Embryonic facial prominence (tissue), 1 donor: Measurements from ENCODE around the gene FAM193B.

Experiments
- DNase-seq: peaks from one replicate; pipeline ENCODE4 v3.0.0-alpha.2; 2016; ENCODE audit errors: extremely low spot score

The FAM193B gene

DNA sequence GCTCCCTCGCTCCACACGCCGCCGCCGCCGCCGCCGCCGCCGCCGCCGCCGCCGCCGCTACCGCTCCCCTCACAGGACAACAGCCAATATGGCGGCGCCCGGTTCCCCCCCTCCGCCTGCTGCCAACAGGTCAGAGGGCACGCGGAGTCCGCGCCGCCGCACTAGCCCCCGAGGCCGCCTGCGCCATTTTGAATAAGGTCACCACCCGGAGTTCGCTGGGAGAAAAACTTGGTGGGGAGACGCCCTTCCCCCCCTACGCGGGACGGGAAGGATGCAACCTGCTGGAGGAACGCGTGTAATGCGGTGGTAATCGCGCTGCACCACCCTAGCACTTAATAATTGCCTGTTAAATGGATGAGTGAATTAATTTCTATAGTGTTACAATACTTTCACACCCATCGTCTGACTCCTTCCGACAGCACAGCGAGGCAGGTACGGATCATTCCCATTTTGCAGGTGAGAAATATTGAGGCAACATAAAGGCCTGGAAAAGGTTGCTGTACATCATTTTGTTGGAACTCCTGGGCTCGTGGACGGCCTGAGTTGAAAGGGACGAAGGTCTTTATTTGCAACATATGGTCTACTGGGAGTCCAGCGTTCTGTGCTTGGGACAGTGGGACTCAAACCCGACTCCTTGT is at the start of gene FAM193B:
Gene FAM193B, minus strand, starts transcription at position 90 of the 638 bp plus-strand sequence. CDS start 105 bp downstream, outside the sequence.
- DNase-seq = peak; percentile 71

DNA sequence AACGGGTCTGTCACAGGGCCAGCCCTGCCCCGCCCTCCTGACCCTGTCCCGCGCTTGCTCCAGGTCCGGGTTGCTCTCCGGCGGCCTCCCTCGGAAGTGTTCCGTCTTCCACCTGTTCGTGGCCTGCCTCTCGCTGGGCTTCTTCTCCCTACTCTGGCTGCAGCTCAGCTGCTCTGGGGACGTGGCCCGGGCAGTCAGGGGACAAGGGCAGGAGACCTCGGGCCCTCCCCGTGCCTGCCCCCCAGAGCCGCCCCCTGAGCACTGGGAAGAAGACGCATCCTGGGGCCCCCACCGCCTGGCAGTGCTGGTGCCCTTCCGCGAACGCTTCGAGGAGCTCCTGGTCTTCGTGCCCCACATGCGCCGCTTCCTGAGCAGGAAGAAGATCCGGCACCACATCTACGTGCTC is 49.8 kb upstream of the FAM193B start:
- no peak for DNase-seq

DNA sequence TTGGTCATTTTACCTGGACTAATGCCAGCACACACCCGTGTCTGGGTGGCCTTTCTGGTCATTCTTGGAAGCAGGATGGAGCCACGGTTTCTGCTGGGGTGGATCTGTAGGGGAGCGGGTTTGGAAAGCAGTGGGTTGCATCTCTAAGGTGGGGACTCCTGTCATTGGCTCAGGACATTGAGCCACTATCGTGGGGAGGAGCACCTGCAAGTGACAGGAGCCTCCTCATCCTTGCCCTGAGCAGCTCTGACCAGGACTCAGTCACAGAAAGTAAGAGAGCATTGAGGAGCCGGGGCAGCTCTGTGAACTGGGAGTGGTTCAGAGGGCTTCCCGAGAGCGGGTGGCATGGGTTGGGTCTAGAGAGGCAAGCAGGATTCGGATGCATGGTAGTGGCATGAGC is 49.3 kb upstream of the FAM193B start:
- no peak for DNase-seq

DNA sequence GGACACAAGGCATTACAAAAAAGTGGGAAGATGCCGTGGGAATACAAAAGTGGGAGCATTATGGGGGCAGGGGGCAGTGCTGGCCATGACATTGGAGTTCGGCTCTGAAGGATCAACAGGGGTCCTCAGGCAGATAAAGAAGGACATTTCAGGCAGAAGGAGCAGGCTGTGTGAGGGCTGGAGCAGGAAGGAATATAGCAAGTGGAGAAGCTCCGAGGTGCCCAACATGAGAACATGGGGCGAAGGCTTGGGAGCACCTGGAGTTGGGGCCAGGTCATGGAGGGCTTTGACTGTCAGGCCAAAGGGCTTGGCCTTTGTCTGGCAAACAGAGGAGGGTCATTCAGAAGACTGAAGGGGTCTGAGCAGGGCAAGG is 48.1 kb upstream of the FAM193B start:
- DNase-seq = no peak

DNA sequence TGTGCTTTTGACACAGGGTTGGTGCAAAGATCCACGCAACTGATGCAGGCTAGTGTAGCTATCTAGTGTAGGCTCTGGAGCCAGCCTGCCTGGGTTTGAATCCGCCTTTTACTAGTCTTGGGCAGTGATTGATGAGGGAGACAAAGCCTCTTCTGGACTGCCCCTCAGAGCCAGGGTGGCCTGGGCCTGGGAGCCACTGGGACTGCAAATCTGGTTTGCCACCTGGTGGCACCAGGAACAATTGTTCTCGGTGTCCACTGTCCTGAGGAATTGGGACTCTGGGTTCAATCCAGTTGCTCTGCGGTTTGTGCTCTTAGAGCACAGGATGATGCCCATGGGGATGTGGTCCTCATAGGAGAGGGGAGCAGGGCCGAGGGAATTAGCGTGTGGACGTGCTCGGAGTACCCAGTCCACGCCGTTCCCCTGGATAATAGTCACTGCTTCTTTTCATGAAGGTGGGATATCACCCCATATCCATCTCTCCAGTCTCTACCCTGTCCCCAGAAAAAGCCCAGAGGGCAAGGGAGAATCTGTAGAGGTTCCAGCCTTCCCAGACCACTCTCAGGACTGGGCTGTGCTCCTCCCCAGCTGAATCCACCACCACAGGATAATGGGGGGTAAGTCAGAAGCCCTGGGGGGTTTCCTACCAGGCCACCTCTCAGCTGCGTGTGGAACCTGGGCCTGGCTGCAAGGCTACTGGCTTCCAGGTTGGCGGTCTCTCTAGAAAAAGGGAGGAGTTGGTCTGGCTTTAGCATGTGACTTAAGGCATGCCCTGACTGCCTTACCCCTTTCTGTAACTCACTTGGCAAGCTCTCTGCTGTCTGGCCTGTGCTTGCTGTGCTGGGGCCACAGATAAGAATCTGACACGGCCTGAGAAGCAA is 47.5 kb upstream of the FAM193B start:
- no peak for DNase-seq

DNA sequence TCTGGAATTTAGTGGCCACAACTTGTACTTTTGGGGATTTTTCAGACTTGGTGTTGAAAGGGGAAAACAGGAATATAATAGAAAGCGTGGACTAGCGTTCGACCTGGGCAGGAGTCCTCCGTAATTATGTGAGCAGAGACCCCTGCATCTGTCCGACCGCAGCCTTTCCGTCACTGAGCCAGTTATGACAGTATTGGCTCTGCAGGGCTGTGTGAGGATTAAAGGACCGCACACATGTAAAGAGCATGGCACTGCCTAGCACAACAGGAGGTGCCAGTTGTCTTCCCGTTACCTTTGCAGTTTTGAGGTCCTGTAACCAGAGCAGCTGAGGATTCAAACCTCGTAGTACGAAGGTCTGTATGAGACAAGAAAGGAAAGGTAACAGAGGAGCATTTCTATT is 46.8 kb upstream of the FAM193B start:
- no peak for DNase-seq

DNA sequence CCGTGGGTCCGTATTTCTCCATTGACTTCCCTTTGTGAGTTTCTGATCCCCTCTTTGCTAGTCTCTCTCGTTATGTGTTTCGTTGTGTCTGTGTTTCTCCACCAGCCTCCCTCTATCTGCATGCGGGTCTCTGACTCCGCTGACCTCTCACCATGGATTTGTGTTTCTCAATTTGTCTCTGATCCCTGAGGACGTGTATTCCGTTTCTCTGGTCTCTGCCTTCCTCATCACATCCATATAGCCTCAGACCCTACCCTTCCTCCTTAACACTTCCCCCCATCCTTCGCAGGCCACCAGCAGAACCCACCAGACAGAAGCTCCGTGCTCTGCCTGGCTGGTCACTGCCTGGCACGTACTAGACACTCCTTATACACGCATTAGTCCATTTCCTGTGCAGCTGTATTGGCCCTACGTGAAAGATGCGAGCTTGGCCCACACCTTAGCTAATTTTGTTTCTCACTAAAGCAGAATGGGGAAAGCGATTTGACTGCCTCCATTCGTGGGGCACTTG is 46.2 kb upstream of the FAM193B start:
- DNase-seq = no peak

DNA sequence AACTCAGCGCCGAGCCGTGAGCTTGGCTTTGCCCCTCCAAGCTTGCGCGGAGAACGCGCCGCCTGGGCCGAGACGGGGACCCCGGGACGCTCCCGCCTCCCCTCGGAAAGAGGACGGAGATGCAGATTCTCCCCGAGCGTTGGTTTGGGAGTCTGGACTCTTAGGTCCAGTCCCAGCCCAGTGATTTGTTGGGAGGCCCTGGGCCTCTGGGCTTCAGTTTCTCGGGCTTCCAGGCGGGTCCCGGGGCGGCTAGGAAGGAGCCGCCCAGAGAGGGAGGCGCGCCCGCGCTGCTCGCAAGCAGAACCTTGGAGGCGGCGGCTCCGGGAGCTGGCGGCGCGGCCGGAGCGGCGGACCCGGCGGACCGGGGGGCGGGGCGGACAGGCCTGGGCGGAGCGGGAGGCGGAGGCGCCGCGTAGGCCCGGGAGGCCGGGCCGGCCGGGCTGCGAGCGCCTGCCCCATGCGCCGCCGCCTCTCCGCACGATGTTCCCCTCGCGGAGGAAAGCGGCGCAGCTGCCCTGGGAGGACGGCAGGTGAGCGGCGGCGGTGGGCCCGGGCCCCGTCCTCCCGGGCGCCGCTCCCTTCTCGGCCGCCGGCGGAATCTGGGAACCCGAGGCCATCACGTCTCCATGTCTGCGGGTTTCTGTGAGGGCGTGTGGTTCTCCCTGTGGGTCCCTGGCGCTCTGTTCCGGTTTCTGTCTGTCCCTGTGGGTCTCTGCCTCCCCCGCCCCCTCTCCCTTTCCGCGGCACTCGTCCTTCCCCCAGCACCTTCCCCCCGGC is 45.6 kb upstream of the FAM193B start, which contains the start of gene B4GALT7:
Gene B4GALT7, plus strand, starts transcription at position 402 of the 777 bp plus-strand sequence. Its CDS starts 79 bp downstream, at position 481.
- peak; percentile 39 for DNase-seq

DNA sequence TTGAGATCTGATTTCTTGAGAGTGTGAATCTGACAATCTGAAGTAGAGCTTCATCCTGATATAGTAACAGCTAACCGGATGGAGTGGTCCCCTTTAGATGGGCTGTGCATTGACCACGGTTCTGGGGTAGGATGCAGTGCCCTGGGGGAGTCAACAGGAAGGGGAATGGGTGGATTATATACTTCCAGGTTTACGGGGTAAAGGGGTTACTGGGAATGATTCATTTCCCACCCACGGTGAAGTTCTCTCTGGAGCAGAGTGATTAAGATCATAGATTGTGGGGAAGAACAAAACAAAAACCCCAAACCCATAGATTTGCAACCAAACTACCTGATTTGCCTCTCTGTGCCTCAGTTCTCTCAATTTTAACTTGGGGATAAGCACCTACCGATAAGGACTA is 44.1 kb upstream of the FAM193B start:
- DNase-seq = no peak

DNA sequence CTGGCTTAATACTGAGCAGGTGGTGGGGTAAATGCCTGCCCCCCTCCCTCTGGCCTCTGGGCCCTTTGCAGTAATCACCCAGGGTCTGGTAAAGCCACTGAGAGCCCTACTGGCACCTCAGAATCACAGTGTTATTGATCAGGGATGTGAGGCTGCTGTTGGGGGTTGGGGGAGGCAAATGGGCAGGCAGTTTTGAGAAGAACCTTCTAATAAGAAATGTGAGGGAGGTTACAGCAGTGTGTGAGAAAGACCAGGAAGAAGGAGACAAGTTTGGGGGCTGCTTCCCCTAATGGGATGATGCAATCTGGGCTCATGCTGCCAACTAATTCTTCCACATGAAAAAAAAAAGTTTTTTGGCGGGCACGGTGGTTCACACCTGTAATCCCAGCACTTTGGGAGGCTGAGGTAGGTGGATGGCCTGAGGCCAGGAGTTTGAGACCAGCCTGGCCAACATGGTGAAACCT is 42.4 kb upstream of the FAM193B start:
- no peak for DNase-seq

DNA sequence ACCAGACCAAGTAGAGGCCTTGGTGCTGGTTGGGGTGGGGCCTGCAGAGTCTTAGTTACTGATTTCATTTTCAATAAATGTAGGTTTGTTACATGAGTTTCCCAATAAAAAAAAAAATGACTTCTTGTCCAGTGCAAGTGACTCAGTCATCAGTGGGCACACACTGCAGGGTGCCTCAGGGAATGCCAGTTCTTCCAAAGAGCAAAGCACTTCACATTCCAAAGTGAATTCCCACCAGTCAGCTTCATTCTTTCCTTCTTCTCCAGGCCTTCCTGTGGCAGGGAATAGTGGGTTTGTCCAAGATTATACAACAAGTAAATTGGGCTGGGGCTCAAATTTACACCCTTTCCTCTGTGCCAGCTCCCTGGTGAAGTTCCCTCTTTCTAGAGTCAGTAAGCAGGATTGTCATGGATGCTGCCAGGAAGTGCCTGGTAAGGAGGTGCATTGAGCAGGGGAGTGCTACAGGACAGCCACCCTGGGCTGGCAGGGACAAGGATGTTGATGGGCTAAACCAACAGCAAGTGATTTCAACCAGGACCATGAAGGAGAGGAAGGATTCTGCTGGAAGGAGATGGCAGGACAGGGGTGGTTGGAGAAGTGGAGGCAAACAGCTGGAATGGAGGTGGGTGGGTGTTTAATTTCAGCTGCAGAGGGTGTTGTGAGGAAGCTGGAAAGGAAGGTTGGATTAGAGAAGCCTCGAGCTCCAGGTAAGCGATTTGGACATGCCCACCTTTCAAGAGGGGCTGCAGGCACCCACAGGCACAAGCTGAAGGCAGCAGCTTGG is 41.8 kb upstream of the FAM193B start:
- no peak for DNase-seq

DNA sequence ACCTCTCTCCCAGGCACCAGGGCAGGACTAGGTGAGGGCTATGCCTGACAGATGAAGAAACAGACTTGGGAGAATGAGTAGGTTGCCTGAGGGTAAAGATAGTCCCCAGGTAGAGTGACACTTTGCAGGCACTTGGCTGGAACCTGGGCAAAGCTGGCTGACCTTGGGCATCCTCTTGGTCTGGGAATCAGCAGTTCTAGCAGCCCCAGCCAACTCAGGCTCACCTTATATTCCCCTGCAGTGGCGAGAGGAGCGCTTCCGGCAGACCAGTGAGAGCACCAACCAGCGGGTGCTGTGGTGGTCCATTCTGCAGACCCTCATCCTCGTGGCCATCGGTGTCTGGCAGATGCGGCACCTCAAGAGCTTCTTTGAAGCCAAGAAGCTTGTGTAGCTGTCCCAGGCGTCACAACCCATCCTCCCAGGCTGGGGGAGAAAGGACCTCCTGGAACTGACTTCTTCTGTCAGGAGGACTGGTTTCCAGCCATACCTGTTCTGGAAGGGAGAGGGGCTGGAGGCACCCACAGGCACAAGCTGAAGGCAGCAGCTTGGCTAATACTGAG is 40.7 kb upstream of the FAM193B start:
- DNase-seq = no peak

DNA sequence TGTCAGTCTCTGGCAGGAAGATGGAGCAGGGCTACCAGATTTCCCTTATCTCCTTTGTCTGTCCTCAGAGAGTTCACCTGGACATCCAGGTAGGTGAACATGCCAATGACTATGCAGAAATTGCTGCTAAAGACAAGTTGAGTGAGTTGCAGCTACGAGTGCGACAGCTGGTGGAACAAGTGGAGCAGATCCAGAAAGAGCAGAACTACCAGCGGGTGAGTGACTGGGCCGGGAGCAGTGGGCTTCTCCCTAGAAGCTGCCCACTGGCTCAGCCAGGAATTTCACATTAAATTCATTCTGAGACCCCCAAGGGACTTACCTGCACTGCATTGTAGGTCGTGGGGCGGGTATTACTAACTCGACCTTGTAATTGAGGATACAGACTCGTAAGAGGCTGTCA is 39.7 kb upstream of the FAM193B start:
- no peak for DNase-seq

DNA sequence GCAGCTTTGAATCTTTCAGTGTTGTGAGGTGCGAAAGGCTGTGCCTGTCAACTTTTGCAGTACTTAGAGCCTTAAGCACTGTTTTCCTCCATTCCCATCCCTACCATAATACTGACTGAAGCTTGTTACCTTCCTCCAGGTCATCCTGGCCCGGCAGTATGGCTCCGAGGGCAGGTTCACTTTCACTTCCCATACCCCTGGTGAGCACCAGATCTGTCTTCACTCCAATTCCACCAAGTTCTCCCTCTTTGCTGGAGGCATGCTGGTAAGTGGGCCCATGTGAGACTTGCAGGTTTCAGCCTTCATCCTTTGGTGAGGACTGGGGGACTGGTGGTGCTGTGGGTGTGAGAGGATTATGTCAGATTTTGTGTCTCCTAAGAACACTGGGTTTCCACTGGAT is 39.1 kb upstream of the FAM193B start:
- no peak for DNase-seq

DNA sequence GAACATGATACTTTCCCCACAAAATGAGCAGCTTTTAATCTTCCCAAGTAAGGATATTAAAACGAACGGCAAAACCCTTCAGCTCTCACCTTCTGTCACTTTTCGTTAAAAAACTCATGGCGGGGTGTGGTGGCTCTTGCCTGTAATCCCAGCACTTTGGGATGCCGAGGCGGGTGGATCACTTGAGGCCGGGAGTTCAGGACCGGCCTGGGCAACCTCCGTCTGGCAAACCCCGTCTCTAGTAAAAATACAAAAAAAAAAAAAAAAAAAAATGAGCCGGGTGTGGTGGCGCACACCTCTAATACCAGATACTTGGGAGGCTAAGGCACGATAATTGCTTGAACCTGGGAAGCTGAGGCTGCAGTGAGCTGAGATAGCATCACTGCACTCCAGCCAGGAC is 38.5 kb upstream of the FAM193B start:
- DNase-seq = no peak

DNA sequence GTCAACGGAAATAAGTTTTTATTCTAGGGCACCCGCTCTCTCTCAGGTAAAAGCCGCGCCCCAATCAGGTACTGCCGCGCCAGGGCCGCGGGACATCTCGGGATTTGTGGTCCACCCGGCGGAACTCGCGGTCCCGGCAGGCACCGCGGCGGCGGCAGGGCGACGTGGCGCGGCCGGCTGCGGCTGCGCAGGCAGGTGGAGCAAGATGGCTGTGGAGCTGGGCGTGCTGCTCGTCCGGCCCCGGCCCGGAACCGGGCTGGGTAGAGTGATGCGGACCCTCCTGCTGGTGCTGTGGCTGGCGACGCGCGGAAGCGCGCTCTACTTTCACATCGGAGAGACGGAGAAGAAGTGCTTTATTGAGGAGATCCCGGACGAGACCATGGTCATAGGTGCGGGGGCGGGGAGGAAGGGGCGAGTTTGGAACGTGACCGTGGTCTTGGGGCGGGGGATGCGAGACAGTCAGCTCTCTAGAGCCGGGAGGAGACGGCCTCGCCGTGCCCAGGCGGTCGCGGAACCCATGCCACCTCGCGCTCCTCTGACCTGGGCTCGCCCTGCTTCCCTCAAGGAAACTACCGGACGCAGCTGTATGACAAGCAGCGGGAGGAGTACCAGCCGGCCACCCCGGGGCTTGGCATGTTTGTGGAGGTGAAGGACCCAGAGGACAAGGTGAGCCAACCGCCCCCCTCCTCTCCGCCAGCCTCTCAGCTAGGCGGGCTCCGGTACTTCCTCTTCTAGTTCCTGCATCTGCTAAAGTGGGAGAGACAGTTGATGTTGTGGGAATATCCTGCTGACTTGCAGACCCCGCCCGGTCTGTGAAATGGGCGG is 37.9 kb upstream of the FAM193B start, which contains the start of gene TMED9:
Gene TMED9, plus strand, starts transcription at position 194 of the 825 bp plus-strand sequence. Its CDS starts 12 bp downstream, at position 206.
- peak; percentile 75 for DNase-seq

DNA sequence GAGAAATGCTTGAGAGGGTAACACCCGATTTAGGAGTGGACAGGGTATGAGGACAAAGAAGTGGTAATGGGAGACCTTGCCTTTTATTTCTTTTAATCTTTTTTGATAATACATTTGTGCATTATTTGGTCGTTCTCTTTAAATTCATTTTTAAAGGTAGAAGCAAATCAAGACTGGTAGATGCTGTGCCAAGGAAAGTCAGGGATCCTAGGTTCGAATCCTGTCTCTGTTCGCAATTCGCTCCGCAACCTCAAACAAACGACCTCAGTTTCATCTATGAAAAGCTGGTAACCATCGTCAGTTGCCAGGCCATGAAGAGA is 37.3 kb upstream of the FAM193B start:
- no peak for DNase-seq

DNA sequence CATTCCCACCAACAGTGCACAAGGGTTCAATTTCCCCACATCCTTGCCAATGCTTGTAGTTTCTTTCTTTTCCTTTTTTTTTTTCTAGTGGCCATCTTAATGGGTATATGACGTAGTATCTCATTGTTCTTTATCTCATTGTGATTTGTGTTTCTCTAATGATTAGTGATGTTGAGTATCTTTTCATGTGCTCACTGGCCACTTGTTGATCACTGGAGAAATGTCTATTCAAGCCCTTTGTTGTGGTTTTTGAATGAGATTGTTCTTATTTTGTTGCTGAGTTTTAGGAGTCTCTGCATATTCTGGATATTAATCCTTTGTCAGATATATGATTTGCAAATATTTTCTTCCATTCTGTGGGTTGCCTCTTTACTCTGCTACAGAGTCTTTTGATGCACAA is 36.0 kb upstream of the FAM193B start:
- DNase-seq = no peak

DNA sequence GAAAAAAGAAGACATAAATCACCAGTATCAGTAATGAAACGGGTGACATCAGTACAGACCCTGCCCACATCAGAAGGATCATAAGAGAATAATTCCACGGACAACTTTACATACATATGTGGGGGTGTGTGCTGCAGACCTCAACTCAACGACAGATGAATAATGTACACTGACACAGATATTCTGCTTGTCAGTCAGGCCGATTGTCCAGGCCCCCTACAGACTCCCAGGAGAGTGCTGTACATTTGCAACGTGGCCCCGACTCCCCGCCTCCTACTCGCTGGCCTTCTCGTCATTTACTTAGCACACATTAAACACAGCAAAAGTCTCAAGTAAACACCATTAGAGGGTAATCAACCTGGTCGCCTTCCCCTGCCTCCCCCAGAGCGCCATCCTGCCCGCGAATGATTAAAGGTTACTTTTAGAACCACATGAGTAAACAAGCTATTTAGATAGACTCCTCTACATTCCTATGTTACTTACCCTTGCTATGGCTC is 34.1 kb upstream of the FAM193B start:
- DNase-seq = no peak

DNA sequence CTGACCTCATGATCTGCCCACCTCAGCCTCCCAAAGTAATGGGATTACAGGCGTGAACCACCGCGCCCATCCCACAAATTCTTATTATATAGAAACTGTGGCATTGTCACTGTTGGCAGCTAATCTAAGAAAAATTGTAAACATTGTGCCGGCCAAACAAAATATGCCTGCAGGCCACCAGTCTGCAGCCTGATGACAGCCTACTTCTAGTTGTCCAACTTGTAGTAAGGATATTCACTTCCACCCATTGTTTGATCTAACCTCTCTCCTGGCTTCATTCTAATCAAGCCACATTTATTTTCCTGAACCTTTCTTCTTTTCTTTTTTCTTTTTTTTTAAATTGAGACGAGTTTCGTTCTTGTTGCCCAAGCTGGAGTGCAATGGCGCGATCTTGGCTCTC is 24.0 kb upstream of the FAM193B start:
- DNase-seq = no peak
